ENCODE data around the gene GLIS1.

The GLIS1 gene

DNA sequence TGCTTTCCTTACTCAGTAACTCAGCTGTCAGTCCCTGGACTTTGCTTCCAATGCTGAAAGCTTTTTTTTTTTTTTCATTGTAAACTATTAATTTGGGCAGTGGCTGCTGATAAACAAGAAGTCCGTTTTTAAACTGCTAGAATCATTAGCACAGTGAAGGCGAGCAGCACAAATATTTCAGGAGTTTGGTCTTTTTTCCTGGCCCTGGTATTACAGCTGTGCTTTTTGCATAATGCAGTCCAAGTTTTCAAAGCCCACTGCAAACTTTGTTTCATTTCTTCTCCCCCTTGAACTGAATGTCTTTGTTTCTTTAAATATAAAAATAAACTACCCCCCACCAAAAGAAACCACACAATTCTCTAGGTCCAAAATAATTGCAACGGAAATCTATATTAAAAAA lies 6.6 kb downstream of the GLIS1 start:
- Mint-ChIP-seq H3K4me1 (no peaks in the 10 kb centered on the region), H3K27ac (no peak overlapping the region), H3K9me3 (no peaks in the 10 kb centered on the region), H3K36me3 (no peaks in the 10 kb centered on the region), H3K27me3 (peaks cover 67% of the 10 kb centered on the region), H3K4me3 (no peak overlapping the region)
- CTCF ChIA-PET = interaction anchor here (0.6 kb wide), 1 partner anchor 8 kb away, joined by 3 read pairs; no protein-coding TSS in a partner anchor
- DNase-seq = no peak

GRCh38 chr1:53731779-53732305 lies 7.1 kb downstream of the GLIS1 start:
- Mint-ChIP-seq H3K4me3 (no peak overlapping the region), H3K27ac (no peak overlapping the region), H3K36me3 (no peaks in the 10 kb centered on the region), H3K9me3 (no peaks in the 10 kb centered on the region), H3K4me1 (no peaks in the 10 kb centered on the region), H3K27me3 (peaks cover 64% of the 10 kb centered on the region)
- no peak for DNase-seq
- CTCF ChIA-PET = no interaction called here

DNA sequence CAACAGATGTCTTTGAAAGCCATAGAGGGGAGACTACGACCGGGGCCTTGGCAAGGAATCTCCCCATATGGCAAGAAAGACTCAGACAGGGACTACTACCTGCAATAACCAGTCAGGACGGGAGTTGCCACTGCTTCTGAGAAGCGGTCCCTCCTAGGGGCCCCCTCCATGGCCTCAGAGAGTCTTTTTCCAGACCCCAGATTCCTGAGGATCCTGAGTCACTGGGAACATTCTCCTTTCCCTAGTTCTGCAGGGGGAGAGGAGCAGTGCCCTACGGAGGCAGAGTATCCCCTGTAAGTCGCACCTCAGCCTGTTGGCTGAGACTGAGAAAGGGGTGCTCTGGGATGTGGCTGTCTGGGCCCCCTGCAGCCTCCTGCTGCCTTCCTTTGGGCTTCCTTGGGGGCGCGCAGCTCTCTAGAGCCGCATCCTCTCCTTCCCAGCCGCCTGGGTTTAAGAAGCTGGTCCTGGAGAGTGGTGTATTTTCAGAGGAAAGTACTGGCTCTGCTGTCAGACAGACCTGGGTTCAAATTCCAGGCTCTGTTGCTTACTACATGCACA lies 7.8 kb downstream of the GLIS1 start:
- Mint-ChIP-seq H3K4me1 (no peaks in the 10 kb centered on the region), H3K4me3 (no peak overlapping the region), H3K27ac (no peak overlapping the region), H3K27me3 (peaks cover 64% of the 10 kb centered on the region), H3K9me3 (no peaks in the 10 kb centered on the region), H3K36me3 (no peaks in the 10 kb centered on the region)
- CTCF ChIA-PET = no interaction called here
- no peak for DNase-seq

- H3K9me3 Mint-ChIP-seq = no peaks in the 10 kb centered on the region
- no peaks in the 10 kb centered on the region for H3K4me1 Mint-ChIP-seq
- H3K4me3 Mint-ChIP-seq = no peak overlapping the region
- DNase-seq = no peak
- CTCF ChIA-PET = no interaction called here
- no peaks in the 10 kb centered on the region for H3K36me3 Mint-ChIP-seq
- H3K27ac Mint-ChIP-seq = no peak overlapping the region
- peaks cover 64% of the 10 kb centered on the region for H3K27me3 Mint-ChIP-seq
Observed at GRCh38 chr1:53730224-53730865, 8.6 kb downstream of the GLIS1 start.

- no peak overlapping the region for H3K4me3 Mint-ChIP-seq
- peaks cover 64% of the 10 kb centered on the region for H3K27me3 Mint-ChIP-seq
- H3K36me3 Mint-ChIP-seq = no peaks in the 10 kb centered on the region
- CTCF ChIA-PET = no interaction called here
- DNase-seq = no peak
- no peaks in the 10 kb centered on the region for H3K4me1 Mint-ChIP-seq
- no peaks in the 10 kb centered on the region for H3K9me3 Mint-ChIP-seq
- no peak overlapping the region for H3K27ac Mint-ChIP-seq
Observed at GRCh38 chr1:53729456-53730223, 9.3 kb downstream of the GLIS1 start.

DNA sequence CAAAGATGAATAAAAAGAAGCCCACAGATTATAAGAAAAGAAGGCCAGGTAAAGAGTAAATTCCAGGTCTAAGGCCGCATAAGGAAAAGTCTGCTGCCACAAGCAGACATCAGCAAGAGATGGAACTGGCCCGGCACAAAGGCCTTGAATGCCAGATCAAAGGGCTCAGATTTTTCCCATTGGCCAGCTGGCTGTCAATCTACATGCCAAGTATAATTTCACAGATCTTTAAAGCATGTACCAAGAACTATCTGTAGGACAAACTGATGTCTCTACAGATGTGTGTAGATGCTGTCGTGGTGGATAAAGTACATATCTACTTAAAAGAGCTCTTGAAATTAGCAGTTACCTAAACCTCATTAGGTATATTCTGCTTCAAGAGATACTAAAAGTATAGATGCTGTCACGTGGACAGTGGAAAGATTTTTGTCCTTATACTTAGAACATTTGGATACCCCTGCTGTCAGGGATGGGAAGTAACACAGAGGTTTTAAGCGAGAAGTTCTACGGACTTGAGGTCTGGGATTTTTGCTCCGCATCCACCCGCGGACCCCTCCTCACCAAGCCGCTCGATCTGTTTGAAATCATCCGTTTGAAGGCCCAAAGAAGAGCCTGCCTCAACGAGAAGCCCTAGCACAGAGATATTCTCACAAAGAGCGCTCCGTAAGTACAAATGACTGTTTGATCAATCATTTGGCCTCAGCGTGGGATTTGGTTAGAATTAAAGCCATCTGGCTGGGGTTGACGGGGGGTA lies 10.1 kb downstream of the GLIS1 start:
- DNase-seq = no peak
- Mint-ChIP-seq H3K4me3 (no peak overlapping the region), H3K36me3 (no peaks in the 10 kb centered on the region), H3K27me3 (peaks cover 59% of the 10 kb centered on the region), H3K4me1 (no peaks in the 10 kb centered on the region), H3K27ac (no peak overlapping the region), H3K9me3 (no peaks in the 10 kb centered on the region)
- CTCF ChIA-PET = no interaction called here

DNA sequence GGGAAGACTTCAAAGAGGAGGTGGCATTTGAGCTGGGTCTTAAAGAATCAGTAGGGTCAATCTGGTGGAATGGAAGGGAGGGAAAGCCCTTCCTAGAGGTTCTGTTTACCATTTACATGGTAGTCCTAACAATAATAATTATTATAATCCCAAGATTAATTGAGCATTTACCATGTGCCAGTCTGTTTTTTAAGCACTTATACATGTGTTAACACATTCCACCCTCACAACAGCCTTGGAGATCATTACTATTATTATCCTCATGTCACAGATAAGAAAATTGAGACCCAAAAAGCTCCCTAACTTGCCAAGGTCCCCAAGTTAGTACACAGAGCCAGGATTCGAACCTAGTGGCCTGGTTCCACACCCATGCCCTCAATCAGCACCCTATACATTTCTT lies 10.8 kb downstream of the GLIS1 start:
- no peak for DNase-seq
- Mint-ChIP-seq H3K4me3 (no peak overlapping the region), H3K9me3 (no peaks in the 10 kb centered on the region), H3K4me1 (no peaks in the 10 kb centered on the region), H3K27me3 (peaks cover 53% of the 10 kb centered on the region), H3K36me3 (no peaks in the 10 kb centered on the region), H3K27ac (no peak overlapping the region)
- CTCF ChIA-PET = no interaction called here

GRCh38 chr1:53727461-53728092 lies 11.4 kb downstream of the GLIS1 start:
- DNase-seq = no peak
- H3K4me3 Mint-ChIP-seq = no peak overlapping the region

DNA sequence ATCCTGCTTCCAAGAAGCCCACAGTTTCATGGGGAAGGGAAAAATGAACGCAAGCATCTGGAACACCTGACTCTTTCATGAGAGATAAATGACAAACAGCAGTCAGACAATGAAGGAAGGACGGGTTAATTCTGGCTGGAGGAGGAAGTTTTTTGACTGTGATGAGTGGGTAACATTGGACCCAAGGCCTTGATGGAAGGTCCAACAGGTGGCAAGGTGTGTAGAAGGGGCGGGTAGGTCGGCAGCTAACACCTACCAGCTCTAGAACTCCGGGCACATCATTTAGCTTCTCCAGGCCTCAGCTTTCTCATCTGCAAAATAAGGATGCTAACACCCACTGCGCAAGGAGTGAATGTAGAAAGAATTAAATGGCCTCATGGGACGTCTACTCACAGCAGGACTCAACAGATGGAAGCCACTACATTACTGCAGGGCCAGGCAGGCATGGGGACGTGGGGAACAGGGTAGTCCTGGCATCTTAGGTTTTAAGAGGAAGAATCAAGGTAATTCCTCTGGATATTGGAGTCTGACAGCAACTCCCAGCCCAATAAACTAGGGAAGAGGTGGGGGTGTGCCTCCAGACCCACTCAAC lies 12.9 kb downstream of the GLIS1 start:
- Mint-ChIP-seq H3K27ac (no peak overlapping the region), H3K36me3 (no peaks in the 10 kb centered on the region), H3K9me3 (no peaks in the 10 kb centered on the region), H3K27me3 (peaks cover 42% of the 10 kb centered on the region), H3K4me1 (no peaks in the 10 kb centered on the region), H3K4me3 (no peak overlapping the region)
- DNase-seq = no peak
- CTCF ChIA-PET = no interaction called here

More at GRCh38 chr1:53727461-53728092, 11.4 kb downstream of the GLIS1 start:
- Mint-ChIP-seq H3K27me3 (peaks cover 53% of the 10 kb centered on the region), H3K27ac (no peak overlapping the region), H3K9me3 (no peaks in the 10 kb centered on the region), H3K4me1 (no peaks in the 10 kb centered on the region), H3K36me3 (no peaks in the 10 kb centered on the region)
- CTCF ChIA-PET = no interaction called here

- CTCF ChIA-PET = no interaction called here
- Mint-ChIP-seq H3K9me3 (no peaks in the 10 kb centered on the region), H3K27ac (no peak overlapping the region), H3K27me3 (peaks cover 34% of the 10 kb centered on the region), H3K4me3 (no peak overlapping the region), H3K4me1 (no peaks in the 10 kb centered on the region), H3K36me3 (no peaks in the 10 kb centered on the region)
- DNase-seq = no peak
Observed at GRCh38 chr1:53725238-53725689, 13.7 kb downstream of the GLIS1 start.

DNA sequence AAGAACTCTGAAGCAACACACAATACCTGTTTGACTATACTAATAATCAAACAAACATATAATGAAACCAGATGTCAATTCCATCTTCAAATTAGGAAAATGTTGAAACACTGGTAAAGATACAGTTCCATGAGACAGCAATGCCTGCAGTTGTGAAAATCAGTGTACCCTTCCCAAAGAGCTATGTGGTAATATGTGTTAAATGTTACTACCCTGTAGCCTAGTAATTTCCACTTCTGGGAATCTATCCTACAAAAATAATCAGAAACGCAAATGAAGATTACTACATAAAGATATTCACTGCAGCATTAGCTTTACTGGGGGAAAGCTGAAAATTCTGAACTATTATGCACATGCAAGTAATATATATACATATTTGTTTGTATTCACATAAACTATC lies 16.9 kb downstream of the GLIS1 start:
- H3K4me1 Mint-ChIP-seq = no peaks in the 10 kb centered on the region
- H3K36me3 Mint-ChIP-seq = no peaks in the 10 kb centered on the region
- DNase-seq = no peak
- peaks cover 34% of the 10 kb centered on the region for H3K27me3 Mint-ChIP-seq
- CTCF ChIA-PET = interaction anchor here (0.7 kb wide), 1 partner anchor 187 kb away, joined by 3 read pairs; no protein-coding TSS in a partner anchor
- H3K4me3 Mint-ChIP-seq = no peak overlapping the region
- H3K9me3 Mint-ChIP-seq = no peaks in the 10 kb centered on the region
- H3K27ac Mint-ChIP-seq = no peak overlapping the region

GRCh38 chr1:53721088-53721487 lies 17.9 kb downstream of the GLIS1 start:
- no peak for DNase-seq
- CTCF ChIA-PET = no interaction called here

DNA sequence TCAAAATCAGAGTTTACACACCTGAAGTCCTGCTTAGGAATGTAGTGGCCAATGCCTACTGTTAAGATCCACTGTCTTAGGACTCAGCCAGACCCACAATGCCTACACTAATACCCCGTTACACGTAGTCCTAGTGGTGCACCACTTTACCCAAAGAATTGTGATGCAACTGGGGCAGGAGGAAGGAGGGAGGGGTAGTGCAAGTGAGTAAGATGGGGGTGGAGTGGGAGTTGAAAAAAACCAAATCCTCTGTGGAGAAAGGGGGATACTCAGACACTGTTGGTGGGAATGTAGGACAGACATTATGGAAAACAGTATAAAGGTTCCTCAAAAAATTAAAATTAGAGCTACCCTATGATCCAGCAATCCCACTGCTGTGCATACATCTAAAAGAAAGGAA lies 19.5 kb downstream of the GLIS1 start:
- Mint-ChIP-seq H3K9me3 (no peaks in the 10 kb centered on the region), H3K27me3 (peaks cover 10% of the 10 kb centered on the region), H3K36me3 (no peaks in the 10 kb centered on the region), H3K4me1 (no peaks in the 10 kb centered on the region), H3K4me3 (no peak overlapping the region), H3K27ac (no peak overlapping the region)
- CTCF ChIA-PET = no interaction called here
- no peak for DNase-seq

More at GRCh38 chr1:53721088-53721487, 17.9 kb downstream of the GLIS1 start:
- Mint-ChIP-seq H3K27me3 (peaks cover 26% of the 10 kb centered on the region), H3K36me3 (no peaks in the 10 kb centered on the region), H3K9me3 (no peaks in the 10 kb centered on the region), H3K4me1 (no peaks in the 10 kb centered on the region), H3K4me3 (no peak overlapping the region), H3K27ac (no peak overlapping the region)

All from activated naive CD4-positive, alpha-beta T cell treated with anti-CD3 and anti-CD28 coated beads, Interleukin-2, amount 10 ng/mL, durations not matched to agents 7 days and 5 days (primary cell).